ENCODE results near the gene DHH.

The DHH gene

GRCh38 chr12:49093792-49094159 is 825 bp downstream of the DHH start:
- H3K4me3 ChIP-seq (ENCODE audit: low read depth, low read length): no peak overlapping the region
- no peak for DNase-seq (ENCODE audit: low read depth)
- no peak for TF ChIP-seq CTCF (IDR thresholded peaks at IDR 0.05; ENCODE audit: insufficient read depth, low read depth, low read length, missing control alignments)

GRCh38 chr12:49092816-49093406 is 1.7 kb downstream of the DHH start:
- no peak overlapping the region for H3K4me3 ChIP-seq (ENCODE audit: low read depth, low read length)
- no peak for TF ChIP-seq CTCF (IDR thresholded peaks at IDR 0.05; ENCODE audit: insufficient read depth, low read depth, low read length, missing control alignments)
- DNase-seq (ENCODE audit: low read depth): no peak

- no peak overlapping the region for H3K4me3 ChIP-seq (ENCODE audit: low read depth, low read length)
- peak; percentile 46 for TF ChIP-seq CTCF (IDR thresholded peaks at IDR 0.05; ENCODE audit: insufficient read depth, low read depth, low read length, missing control alignments)
Measured at GRCh38 chr12:49092086-49092815, 2.4 kb downstream of the DHH start.

GRCh38 chr12:49091836-49092085 is 2.8 kb downstream of the DHH start:
- no peak for DNase-seq (ENCODE audit: low read depth)
- no peak for TF ChIP-seq CTCF (IDR thresholded peaks at IDR 0.05; ENCODE audit: insufficient read depth, low read depth, low read length, missing control alignments)
- H3K4me3 ChIP-seq (ENCODE audit: low read depth, low read length): no peak overlapping the region

More at GRCh38 chr12:49092086-49092815, 2.4 kb downstream of the DHH start:
- DNase-seq (ENCODE audit: low read depth): peak; percentile 56

- DNase-seq (ENCODE audit: low read depth): no peak
- no peak for TF ChIP-seq CTCF (IDR thresholded peaks at IDR 0.05; ENCODE audit: insufficient read depth, low read depth, low read length, missing control alignments)
- no peak overlapping the region for H3K4me3 ChIP-seq (ENCODE audit: low read depth, low read length)
Measured at GRCh38 chr12:49091056-49091835, 3.4 kb downstream of the DHH start.

- DNase-seq (ENCODE audit: low read depth): peak; percentile 23
- no peak overlapping the region for H3K4me3 ChIP-seq (ENCODE audit: low read depth, low read length)
- TF ChIP-seq CTCF (IDR thresholded peaks at IDR 0.05; ENCODE audit: insufficient read depth, low read depth, low read length, missing control alignments): peak; percentile 24
Measured at GRCh38 chr12:49089821-49090773, 4.5 kb downstream of the DHH start.
